COLO829 (cell line): ENCODE measurements around the gene AP1M2.
A peak's percentile ranks its signal among the peaks of the same experiment; 100 is the strongest.

Experiments
- DNase-seq: peaks from one replicate; pipeline ENCODE4 v3.0.0; 2012; ENCODE audit warnings: low spot score

The AP1M2 gene

DNA sequence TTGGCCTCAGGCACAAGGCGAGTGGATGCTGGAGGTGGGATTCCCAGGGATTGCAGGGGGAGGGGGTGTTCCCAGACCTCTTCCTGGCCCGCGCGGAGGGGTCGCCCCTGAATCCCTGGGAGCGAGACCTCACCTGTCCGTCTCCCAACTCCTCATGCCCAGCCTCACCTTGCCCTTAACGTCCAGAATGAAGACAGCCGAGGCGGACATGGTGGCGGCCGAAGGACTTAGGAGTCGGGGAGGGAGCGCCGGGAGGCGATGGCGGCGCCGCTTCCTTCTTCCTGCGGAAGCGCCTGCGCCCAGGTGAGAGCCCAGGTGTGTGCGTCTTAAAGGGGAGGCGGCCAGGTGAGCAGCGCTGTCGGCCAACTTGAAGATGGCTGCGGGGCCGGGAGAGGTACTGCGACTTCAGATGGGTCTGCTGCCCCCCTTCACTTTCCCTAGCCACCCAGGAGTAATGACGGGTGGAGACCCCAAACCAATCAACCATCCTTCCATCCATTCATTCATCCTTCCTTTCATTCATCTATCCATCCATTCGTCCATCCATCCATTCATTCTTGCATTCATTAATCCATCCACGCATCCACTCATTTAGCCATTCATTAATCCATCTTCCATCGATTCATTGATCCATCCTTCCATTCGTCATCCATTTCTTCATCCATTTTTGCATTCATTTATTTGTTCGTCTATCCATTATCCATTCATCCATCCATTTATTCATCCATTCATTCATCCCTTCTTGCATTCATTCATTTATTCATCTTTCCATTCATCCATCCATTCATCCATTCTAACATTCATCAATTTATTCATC lies at the start of gene AP1M2:
Gene AP1M2 (minus strand): TSS at position 291 of the 817 bp plus-strand sequence. CDS start 81 bp downstream, at position 210.
- no peak for DNase-seq

DNA sequence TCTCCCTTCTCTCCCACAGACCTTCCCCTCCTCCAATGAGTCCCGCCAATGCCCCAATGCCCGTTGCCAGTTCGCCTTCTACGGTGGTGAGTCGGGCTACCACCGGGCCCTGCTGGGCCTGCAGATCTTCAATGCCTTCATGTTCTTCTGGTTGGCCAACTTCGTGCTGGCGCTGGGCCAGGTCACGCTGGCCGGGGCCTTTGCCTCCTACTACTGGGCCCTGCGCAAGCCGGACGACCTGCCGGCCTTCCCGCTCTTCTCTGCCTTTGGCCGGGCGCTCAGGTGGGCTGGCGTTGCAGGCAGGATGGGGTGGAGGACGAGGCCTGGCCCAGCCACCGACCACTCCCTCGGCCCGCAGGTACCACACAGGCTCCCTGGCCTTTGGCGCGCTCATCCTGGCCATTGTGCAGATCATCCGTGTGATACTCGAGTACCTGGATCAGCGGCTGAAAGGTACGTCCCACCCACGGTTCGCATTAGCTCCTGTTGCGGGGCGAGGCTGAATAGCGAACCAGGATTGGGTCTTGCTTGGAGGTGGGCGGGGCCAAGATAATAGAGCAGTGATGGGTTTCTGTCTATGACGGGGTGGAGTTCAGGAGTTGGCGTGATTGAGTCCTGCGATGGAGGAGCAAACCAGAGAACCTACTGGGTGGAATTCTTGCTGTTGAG lies 49.3 kb upstream of the AP1M2 start:
- DNase-seq = no peak

DNA sequence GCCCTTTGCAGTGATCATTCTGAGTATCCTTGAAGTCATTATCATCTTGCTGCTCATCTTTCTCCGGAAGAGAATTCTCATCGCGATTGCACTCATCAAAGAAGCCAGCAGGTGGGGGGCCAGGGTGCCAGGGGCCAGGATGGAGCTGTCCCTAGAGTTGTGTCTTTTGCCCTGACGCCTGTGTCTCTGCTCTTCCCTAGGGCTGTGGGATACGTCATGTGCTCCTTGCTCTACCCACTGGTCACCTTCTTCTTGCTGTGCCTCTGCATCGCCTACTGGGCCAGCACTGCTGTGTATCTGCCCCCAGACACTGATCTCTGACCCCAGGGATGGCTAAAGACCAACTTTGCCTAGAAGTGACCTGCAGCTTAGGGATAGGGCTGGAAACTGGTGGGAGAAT lies 47.9 kb upstream of the AP1M2 start:
- DNase-seq = no peak

GRCh38 chr19:10634430-10634829 lies 47.3 kb upstream of the AP1M2 start:
- no peak for DNase-seq

GRCh38 chr19:10631874-10632273 lies 44.8 kb upstream of the AP1M2 start:
- no peak for DNase-seq

GRCh38 chr19:10625762-10626138 lies 38.6 kb upstream of the AP1M2 start:
- no peak for DNase-seq

- DNase-seq = peak; percentile 21
Observed at GRCh38 chr19:10625003-10625761, 38.1 kb upstream of the AP1M2 start, which contains the start of gene SLC44A2. Gene SLC44A2, plus strand, starts transcription at chr19:10625553. Its CDS starts 81 bp downstream, at chr19:10625634.

- DNase-seq = no peak
Observed at GRCh38 chr19:10624585-10624984, 37.5 kb upstream of the AP1M2 start.

DNA sequence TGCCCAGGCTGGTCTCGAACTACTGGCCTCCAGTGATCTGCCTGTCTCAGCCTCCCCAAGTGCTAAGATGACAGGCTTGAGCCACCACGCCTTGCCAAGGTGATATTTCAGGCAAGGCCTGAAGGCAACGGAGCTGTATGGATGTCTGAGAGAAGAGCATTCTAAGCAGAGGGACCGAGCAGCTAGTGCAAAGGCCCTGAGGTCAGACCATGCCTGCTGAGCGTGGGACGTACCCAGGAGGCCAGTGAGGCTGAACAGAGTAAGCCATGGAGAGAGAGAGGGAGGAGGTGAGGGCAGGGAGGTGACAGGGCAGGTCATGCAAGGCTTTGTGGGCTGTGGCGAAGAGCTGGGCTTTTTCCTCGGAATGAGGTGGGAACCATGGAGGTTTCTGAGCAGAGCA lies 34.9 kb upstream of the AP1M2 start:
- no peak for DNase-seq

GRCh38 chr19:10620786-10621185 lies 33.7 kb upstream of the AP1M2 start:
- DNase-seq = no peak

DNA sequence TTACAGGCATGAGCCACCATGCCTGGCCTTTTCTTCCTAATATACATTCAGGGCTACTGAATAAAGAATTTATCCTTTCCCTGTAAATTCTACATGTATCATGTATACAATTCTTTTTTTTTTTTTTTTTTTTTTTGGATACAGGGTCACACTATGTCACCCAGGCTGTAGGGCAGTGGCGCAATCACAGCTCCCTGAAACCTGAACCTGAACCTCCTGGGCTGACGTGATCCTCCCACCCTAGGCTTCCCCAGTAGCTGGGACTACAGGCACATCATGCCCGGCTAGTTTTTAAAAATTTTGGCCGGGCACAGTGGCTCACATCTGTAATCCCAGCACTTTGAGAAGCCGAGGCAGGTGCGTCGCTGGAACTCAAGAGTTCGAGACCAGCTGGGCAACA lies 31.7 kb upstream of the AP1M2 start:
- no peak for DNase-seq

GRCh38 chr19:10617409-10618121 lies 30.5 kb upstream of the AP1M2 start:
- DNase-seq = no peak

GRCh38 chr19:10615429-10616023 lies 28.4 kb upstream of the AP1M2 start:
- no peak for DNase-seq

DNA sequence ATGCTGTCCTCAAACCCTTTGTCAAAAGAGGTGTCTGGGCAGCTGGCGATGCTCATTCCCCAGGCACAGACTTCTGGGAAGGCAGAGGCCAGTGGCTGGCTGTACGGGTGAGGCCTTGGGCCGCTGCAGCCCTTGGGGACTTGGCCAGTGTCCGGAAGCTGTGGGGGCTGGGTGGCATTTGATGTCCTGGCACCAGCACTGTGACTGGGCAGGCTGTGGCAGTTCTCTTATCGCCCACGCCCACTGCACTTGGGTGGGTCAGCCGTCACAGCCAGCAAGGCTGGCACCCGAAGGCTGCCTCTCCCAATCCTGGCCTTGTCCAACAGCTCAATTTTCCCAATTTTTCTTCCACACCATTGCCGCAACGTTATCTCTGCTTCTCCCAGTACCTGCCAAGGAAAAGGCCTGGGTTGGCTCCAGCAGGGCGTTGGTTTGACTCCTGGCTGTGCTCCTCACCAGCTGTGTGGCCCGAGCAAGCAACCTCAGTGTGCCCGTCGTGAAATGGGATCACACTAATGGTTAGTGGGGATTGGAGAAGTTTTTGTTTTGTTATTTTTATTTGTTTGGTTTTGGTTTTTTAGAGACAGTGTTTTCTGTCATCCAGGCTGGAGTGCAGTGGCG lies 25.5 kb upstream of the AP1M2 start:
- no peak for DNase-seq

- no peak for DNase-seq
Observed at GRCh38 chr19:10611907-10612306, 24.8 kb upstream of the AP1M2 start.

- no peak for DNase-seq
Observed at GRCh38 chr19:10604460-10604980, 17.4 kb upstream of the AP1M2 start.

GRCh38 chr19:10603873-10604459 lies 16.9 kb upstream of the AP1M2 start:
- no peak for DNase-seq

DNA sequence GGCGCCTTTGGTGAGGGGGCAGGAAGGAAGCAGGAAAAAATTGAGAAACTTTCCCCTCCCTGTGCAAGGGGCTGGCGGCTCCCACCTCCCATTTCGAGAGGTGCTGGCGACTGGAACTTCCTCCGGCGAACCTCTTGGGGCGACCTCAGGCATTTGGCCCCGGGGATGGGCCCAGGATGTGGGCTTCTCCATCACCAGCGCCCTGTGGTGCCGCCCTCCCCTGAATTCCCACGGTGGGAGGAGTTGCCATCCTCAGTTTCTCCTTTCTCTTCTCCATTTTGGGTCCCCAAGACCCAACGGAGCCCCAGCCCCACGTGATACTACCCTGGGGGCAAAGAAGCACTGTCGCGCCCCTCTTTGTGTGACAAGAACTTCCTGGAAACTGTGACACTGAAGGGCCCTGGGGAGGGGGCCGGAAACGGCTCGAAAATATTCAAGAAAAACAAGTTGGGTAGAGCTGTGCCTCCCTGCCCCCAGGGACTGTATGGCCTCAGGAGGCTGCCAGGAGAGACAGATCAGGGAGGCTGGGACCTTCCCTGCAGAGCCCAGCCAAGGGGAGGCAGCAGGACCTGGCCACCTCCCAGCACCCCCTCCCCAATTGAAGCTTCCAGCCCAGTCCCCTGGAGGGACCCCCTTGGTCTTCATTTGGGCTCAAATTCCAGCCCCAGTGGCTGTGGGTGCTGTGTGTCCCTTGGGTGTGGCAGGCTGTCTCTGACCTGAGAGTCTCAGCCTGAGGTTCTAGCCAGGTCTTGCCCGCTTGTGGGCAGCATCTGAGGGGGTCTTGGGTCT lies 16.2 kb upstream of the AP1M2 start:
- no peak for DNase-seq

- peak; percentile 85 for DNase-seq
Observed at GRCh38 chr19:10602330-10603083, 15.4 kb upstream of the AP1M2 start.
